SH-SY5Y (cell line): ENCODE results near the gene CRCP.

Experiments used
- GATA2 ChIP-seq: IDR thresholded peaks from 2 replicates; pipeline ENCODE4 v1.6.1; 2011; ENCODE audit warnings: mild to moderate bottlenecking, low read depth, low read length
- GATA3 ChIP-seq: IDR thresholded peaks from 2 replicates; pipeline ENCODE4 v1.6.1; 2011; ENCODE audit warnings: low read depth, mild to moderate bottlenecking, low read length, moderate library complexity

DNA sequence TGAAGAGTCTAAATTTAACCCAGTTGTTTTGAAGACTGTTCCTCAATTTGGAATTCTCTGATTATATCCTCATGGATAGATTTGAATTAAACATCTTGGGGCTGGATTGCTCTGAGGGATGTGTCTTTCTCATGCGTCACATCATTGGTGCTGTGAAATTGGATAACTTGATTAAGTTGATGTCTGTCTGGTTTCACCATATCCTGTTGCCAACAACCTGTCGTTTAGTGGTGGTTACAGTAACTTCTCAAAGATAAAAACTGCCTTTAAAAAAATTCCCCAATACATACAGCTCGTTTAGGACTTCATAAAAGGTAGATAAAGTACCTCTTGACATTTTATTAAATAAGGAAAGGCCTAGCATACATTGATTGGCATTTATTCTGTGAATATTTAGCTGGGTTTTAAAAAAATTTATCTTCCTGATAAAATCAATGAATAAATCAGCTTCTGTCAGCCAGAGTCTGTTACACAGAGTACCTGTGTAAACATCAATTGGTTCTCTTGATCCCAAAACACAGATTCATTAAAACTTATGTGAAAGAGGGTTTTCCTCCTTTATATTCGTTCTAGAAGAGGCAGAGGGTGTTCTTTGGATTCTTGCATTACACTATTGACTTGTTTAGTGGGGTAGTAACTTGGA lies 10.5 kb downstream of the CRCP start:
- TF ChIP-seq GATA2 (no peak), GATA3 (no peak; the same call in 1 of the 2 replicates)
